Fibroblast of skin of abdomen (primary cell): ENCODE data around the gene FHOD1.

Experiments
- DNase-seq: peaks from one replicate; pipeline ENCODE4 v3.0.0-alpha.2; 2013

The FHOD1 gene

DNA sequence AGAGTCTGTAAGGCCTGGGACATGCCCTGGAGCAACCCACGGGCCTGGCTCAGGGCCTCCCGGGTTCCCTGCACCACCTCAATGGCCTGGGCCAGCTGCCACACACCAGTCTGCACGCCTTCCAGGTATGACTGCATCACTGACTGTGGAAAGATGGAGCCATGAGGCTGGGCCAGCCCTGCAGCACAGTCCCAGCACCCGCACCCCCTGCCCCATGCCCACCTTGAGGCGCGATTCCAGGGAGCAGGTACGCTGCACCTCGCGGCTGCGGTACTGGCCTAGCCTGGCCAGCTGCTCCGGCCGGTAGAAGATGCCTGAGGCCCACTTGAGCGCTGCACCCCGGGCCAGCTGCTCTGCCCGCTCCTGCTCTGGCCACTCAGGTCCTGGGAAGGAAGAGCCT, 58.5 kb downstream of the FHOD1 start:
- no peak for DNase-seq

DNA sequence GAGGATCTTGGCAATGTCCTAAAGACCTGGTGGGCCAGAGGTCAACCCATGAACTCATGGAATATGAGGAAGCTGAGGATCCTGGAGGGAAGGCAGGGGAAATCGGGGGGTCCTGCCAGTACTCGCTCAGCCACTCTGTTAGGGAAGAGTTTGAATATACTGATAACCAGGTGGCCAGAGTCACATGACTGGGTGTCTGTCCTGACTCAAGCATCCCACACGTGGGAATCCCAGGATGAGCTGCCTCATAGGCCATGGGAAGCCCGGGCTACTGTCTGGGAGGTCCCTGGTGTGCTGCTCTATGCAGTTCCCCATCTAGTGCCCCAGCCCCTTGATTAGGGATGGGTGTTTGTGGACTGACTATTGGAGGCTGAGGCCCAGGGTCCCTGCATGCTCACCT, 59.0 kb downstream of the FHOD1 start:
- DNase-seq = no peak

DNA sequence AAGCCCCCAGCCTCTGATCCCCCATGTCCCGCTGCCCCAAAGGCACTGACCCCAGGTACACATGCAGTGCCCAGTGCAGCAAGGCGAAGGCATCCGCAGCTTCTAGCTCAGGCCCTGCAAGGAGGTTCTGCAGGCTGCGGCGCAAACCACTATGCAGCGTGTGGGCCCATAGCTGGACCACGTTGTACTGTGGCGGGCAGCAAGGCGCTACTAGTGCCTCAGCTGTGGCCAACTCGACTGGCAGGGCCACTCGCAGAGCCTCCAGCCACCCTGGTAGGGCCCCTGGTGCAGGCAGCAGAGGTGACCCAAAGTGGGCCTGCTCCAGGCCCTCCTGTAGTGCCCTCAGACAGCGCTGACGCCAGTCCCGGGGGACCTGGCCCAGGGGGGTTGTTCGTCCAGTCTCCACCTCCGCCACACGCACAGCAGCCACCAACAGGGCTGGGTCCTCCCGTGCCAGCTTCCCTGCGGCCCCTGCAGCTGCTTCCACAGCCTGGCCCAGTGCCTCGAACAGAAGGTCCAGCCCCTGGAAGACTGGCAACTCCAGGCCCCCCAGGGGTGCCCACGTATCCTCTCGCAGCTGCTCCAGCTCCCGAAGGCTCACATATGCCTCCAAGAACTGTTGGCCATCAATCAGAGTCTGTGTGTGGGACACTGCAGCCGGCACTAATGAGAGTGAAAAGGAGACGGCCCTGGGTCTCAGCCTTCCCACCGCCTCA, 59.9 kb downstream of the FHOD1 start:
- DNase-seq = no peak

DNA sequence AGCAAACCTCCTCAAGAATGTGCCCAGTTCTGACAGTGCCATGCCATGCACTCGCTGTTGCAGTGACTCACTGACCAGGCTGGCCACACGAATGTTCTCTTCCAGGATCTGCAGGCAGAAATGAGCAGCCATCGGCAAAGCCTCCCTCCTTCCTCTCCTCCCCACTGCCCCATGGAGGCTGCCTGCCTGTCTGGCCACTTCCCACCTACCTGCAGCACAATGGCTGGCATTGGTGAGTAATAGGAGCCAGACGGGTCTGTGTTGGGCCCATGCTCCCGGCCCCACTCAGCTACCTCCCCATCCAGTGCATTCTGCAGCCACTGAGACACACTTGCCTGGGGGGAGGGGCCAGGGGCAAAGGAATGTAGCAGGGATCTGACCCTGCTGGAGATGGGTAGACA, 60.7 kb downstream of the FHOD1 start:
- DNase-seq = no peak

DNA sequence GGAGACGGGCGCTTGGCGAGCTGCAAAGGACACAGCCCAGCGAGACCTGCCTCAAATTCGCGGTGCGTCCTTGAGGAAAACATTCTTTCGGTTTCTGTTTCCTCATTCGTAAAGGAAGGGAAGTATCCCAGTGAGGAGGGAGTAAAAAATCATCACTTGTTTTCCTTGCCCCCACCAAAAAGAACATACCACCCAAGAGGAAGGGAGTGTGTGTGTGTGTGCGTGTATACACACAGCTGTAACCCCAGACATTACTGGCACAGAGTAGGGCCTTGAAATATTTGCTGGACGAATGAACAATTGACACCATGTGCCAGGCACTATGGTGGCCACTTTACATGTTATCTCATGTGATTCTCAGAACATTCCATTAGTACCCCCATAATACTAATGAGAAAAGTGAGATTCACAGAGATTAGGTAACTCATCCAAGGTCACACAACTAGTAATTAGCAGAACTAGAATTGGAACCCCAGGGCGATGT, 61.6 kb downstream of the FHOD1 start:
- DNase-seq = no peak

DNA sequence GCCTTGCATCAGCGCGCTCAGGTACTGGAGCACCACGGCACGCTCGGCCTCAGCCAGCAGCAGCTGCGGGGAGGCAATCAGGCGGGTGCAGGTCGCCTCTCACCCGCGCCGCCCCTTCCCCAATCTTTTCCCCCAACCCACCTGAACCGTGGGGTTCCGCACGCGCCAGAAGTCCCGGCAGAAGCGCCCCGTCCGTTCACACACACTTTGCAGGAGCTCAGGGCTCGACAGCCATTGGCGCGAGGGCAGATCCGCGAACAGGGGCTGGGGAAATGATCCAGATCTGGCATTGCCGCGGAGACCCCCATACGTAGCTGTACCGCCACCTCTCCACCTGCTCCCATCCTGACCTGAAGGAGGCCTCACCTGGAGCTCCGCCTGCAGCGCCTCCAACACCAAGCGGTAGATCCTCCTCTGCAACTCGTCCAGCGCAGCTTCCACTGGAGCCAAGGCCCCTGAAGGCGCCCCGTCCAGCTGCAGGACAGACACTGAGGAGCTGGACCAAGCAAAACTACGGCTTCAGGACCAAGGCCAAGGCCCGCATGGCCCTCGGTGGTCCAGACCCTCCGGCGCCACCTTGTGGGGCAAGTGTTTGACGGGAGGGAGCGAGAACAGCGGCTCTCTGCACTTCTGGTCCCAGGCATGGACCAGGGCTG, 62.2 kb downstream of the FHOD1 start:
- DNase-seq = peak; percentile 82

DNA sequence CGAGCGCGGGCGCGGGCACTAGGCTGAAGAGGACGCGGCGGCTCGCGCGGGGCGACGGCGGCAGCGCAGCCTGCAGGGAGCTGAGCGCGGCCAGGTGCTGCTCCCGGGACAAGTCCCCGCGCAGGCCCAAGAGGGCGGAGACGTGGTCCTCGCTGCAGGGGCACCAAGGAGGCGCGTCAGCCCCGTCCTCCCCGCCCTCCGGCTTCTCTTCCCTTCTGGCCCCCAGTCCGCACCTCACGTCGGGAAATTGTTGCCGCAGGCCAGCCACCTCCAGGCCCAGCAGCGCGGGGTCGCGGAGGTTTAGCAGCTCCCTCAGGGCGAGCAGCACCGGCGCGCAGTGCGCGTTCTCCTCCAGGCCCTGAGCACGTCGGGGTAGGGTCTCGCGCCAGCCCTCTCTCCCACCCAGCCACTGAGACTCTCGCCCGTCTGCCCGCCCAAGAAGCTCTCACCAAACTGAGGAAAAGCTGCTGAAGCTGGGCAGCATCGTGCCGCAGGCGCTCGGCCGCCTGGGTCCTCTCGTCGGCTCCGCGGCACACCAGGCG, 62.8 kb downstream of the FHOD1 start:
- DNase-seq = no peak

DNA sequence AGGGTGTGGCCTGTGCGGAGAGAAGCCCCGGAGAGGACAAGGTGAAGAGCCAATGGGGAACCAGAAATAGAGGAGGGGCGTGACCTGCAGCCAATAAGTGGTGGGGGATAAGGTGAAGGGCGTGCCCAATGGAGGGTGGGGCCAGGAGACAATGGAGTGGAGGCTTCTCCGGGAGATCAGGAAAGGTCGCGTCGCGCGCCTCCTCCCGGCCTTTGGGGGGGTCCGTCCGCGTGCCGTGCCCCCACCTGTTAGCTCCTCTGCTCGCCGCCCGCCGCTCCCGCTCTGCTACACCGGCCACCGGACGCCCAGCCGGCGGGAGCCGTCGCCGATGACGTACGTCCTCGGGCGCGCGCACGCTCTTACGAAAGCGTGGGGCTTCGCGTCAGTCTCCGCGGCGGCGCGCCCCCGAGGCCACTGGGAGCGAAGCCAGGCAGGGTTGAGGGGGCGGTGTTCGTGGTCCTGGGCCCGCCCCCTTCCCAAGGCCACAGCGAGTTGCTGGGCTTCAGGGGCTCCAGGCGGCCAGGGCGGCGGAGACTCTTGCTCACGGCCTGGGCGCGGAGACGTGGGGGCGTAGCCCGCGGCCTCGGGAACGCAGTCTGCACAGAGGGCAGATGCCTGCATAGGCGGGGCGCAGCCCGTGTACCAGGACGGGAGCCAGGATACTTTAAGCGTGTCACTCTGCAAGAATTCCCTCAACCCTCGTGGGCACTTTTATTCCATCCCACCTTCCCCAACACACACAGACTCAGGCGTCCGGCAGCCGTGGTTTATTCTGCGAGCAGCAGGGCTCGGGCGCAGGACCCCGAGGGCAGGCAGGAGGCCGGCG, 63.4 kb downstream of the FHOD1 start, which contains the start of gene MATCAP1:
Gene MATCAP1, minus strand, starts transcription at position 337 of the 826 bp plus-strand sequence. CDS start 3,353 bp downstream, outside the sequence.
- DNase-seq = peak; percentile 98

DNA sequence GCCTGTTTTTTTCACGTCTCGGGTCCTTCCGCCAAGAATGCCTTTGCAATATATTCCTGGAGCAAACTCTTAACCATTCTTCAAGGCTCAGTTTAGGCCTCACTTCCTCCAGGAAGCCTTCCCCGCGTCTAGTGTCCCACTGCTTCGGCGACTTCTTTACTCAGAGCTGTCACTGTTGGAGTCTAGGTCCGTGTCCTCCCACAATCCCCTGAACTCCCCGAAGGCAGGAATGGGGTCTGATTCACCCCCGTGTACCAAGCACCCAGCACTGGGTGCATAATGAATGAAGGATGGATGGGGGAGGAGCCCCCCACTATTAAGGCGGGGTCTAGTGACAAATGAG, 64.0 kb downstream of the FHOD1 start:
- DNase-seq = no peak

DNA sequence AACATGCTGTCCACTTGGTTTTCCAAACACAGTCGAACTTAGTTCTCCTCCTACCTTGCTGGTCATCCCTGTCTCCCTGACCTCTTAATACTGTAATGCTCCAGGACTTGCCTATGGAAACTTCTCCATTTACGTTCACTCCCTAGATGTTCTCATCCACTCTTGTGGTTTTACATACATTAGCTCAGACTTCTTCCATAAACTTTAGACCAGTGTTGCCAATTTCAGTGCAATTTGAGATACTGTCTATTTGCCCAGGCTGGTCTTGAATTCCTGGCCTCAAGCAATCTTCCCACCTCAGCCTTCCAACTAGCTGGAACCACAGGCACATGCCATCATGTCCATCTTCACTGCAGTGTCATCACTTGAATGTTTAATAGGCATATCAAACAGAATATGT, 65.0 kb downstream of the FHOD1 start:
- no peak for DNase-seq

DNA sequence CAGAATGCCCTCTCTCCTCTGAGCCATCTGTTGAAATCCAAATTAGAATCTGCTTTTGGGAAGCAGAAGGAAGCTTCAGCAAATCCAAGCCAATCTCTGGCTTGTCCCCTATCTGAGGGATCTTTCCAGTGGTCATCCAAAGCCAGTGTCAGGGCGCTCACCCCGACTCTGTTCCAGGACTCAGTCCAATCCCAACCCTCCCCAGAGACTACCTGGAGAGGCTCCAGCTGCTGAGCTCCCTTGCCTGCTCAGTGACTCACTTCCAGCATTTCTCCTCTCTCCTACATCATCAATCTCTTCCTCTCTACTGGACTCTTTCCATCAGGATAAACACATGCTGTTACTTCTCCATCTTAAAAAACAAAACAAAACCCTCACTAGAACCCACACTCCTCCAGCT, 65.9 kb downstream of the FHOD1 start:
- peak; percentile 80 for DNase-seq

DNA sequence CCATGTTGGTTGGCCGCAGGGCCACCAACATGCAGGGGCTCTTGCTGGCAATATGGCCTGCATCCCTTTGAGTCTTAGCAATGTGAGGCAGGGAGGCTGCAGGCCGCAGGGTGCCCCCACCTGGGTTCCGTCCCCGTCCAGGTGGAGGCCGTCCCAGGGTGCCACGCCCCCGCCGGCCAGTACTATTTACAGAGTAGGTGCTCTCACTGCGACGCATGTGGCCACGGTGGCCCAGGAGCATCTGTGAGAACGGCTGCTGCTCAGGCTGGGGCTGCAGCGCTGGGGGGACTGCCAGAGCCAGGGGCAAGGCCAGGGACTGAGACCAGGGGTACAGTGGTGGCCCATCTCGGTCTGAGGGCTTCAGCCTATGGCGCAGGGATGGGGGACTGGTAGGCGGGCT, 67.1 kb downstream of the FHOD1 start:
- DNase-seq = no peak

DNA sequence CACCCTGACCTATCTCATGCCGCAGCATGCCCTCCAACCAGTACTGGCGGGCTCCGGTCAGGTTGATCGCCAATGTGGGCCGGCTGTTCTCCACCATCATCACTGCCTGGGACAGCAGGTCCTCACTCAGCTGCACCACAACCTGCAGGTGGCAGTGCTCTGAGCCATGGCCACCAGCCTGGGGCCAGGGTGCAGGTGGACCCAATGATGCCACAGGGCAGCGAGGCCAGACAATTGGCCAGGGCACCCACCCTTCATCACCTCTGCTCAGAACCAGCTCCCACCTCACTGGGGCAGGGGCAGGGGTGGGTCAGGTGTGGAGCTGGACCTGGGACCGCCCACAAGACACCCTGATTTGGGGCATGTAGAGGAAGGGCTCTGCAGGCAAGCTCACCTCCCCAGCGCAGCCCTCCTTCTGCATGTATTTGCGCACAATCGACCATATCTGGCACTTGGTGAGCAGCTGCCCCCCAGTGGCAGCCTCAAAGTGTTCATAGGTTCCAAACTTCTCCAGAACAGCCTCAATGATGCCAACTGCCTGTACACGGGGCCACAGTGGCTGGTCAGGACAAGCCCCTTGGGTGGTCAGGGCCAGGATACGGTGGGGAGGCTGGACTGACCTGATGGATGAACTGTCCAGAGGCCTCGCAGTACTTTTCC, 67.7 kb downstream of the FHOD1 start:
- no peak for DNase-seq
